ENCODE data around the gene SLC25A1. TPM values are rescaled to one million over a fixed set of nuclear protein-coding genes. Genes with fewer than 3 reads are reported as not detected.

SLC25A1 gene
- total RNA-seq, 1 donor from 2014 or later, result 97.9 TPM

DNA sequence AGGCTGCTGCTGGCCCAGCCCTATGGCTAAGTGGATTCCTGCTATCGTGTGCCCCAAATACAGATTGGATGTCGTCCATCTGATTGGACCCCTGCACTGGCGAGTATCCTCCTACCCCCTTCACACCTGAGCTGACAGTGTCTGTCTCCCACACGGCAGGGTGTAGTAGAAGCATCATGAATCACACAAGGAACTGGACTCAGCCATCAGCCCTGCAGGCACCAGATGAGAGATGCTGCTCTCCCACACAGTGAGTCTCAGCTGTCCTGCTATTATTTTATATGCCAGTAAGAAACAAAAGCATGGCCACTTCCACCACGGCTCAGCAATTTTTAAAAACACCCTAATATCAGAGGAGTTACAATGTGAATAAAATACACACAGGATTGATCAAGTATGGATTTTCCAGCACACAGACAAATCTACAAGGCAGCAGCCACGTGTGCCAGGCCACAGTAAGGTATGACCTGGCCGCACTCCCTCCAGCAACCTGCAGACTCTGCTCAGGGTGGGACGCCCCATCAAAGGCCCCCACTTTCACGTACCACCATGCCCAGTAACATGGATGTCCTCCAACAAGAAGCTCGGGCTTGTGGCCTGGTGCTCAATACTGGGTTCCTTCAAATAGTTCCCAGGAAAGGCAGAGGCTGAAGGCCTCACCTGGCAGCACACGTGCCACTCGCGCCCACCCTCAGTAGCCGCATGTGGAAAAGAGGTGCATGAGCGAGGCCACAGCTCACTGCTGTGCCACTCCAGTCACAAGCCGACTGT, 16.4 kb upstream of the SLC25A1 start:
- DNase-seq (ENCODE audit: low read depth) (no peak), FAIRE-seq (no peak)
- Mint-ChIP-seq H3K4me3 (ENCODE audit: unreplicated experiment) (no peak overlapping the region), H3K27ac (ENCODE audit: unreplicated experiment) (no peak overlapping the region), H3K36me3 (ENCODE audit: low read depth, unreplicated experiment) (peaks cover 60% of the 10 kb centered on the region), H3K9me3 (ENCODE audit: unreplicated experiment) (peaks cover 2% of the 10 kb centered on the region), H3K4me1 (ENCODE audit: low read depth, unreplicated experiment) (peaks cover 7% of the 10 kb centered on the region), H3K27me3 (ENCODE audit: low read depth, unreplicated experiment) (no peaks in the 10 kb centered on the region)
- no peak overlapping the region for H3K9ac ChIP-seq (ENCODE audit: low read length)
- no peaks in the 10 kb centered on the region for H3K9me3 ChIP-seq (ENCODE audit: insufficient read depth, low read depth, low read length)
- no peak overlapping the region for H3K4me3 ChIP-seq (ENCODE audit: insufficient read depth, low read depth, low read length)
- H3K4me2 ChIP-seq (ENCODE audit: low read length), result no peak overlapping the region
- H3K36me3 ChIP-seq (ENCODE audit: insufficient read depth, low read length), result no peaks in the 10 kb centered on the region
- H3K27me3 ChIP-seq (ENCODE audit: insufficient read depth, low read length), result no peaks in the 10 kb centered on the region
- no peak overlapping the region for H2AFZ ChIP-seq (ENCODE audit: low read depth, low read length)
- H3K27ac ChIP-seq (ENCODE audit: low read depth, low read length), result no peak overlapping the region
- H3K79me2 ChIP-seq (ENCODE audit: insufficient read depth, low read length), result no peaks in the 10 kb centered on the region
- H4K20me1 ChIP-seq (ENCODE audit: insufficient read depth, low read length), result no peaks in the 10 kb centered on the region
- H3K4me1 ChIP-seq (ENCODE audit: insufficient read depth, low read length), result no peaks in the 10 kb centered on the region
- TF ChIP-seq, protein P1, sequence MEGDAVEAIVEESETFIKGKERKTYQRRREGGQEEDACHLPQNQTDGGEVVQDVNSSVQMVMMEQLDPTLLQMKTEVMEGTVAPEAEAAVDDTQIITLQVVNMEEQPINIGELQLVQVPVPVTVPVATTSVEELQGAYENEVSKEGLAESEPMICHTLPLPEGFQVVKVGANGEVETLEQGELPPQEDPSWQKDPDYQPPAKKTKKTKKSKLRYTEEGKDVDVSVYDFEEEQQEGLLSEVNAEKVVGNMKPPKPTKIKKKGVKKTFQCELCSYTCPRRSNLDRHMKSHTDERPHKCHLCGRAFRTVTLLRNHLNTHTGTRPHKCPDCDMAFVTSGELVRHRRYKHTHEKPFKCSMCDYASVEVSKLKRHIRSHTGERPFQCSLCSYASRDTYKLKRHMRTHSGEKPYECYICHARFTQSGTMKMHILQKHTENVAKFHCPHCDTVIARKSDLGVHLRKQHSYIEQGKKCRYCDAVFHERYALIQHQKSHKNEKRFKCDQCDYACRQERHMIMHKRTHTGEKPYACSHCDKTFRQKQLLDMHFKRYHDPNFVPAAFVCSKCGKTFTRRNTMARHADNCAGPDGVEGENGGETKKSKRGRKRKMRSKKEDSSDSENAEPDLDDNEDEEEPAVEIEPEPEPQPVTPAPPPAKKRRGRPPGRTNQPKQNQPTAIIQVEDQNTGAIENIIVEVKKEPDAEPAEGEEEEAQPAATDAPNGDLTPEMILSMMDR (IDR thresholded peaks at IDR 0.05; ENCODE audit: insufficient read depth, low read depth, low read length), result no peak
- TF ChIP-seq EZH2 (IDR thresholded peaks at IDR 0.05; ENCODE audit: insufficient read depth, low read length), result no peak

DNA sequence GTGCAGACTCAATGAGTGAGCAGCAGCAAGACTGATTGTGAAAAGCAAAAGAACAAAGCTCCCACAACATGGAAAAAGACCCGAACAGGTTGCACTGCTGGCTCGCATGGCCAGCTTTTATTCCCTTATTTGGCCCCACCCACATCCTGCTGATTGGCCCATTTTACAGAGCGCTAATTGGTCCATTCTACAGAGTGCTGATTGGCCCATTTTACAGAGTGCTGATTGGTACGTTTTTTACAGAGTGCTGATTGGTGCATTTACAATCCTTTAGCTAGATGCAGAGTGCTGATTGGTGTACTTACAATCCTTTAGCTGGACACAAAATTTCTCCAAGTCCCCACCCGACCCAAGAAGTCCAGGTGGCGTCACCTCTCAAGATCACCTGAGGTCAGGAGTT, 15.3 kb upstream of the SLC25A1 start:
- Mint-ChIP-seq H3K4me3 (ENCODE audit: unreplicated experiment) (no peak overlapping the region), H3K9me3 (ENCODE audit: unreplicated experiment) (peaks cover 2% of the 10 kb centered on the region), H3K27me3 (ENCODE audit: low read depth, unreplicated experiment) (no peaks in the 10 kb centered on the region), H3K36me3 (ENCODE audit: low read depth, unreplicated experiment) (peaks cover 59% of the 10 kb centered on the region), H3K4me1 (ENCODE audit: low read depth, unreplicated experiment) (peaks cover 7% of the 10 kb centered on the region), H3K27ac (ENCODE audit: unreplicated experiment) (no peak overlapping the region)
- no peak overlapping the region for H3K4me2 ChIP-seq (ENCODE audit: low read length)
- no peak overlapping the region for H3K9ac ChIP-seq (ENCODE audit: low read length)
- no peaks in the 10 kb centered on the region for H3K79me2 ChIP-seq (ENCODE audit: insufficient read depth, low read length)
- DNase-seq (ENCODE audit: low read depth), result no peak
- FAIRE-seq, result no peak
- H3K4me3 ChIP-seq (ENCODE audit: insufficient read depth, low read depth, low read length), result no peak overlapping the region
- H4K20me1 ChIP-seq (ENCODE audit: insufficient read depth, low read length), result no peaks in the 10 kb centered on the region
- TF ChIP-seq, protein P1 (IDR thresholded peaks at IDR 0.05; ENCODE audit: insufficient read depth, low read depth, low read length), result no peak
- H3K27me3 ChIP-seq (ENCODE audit: insufficient read depth, low read length), result no peaks in the 10 kb centered on the region
- no peak overlapping the region for H3K27ac ChIP-seq (ENCODE audit: low read depth, low read length)
- H3K9me3 ChIP-seq (ENCODE audit: insufficient read depth, low read depth, low read length), result no peaks in the 10 kb centered on the region
- H3K36me3 ChIP-seq (ENCODE audit: insufficient read depth, low read length), result no peaks in the 10 kb centered on the region
- H2AFZ ChIP-seq (ENCODE audit: low read depth, low read length), result no peak overlapping the region
- H3K4me1 ChIP-seq (ENCODE audit: insufficient read depth, low read length), result no peaks in the 10 kb centered on the region
